Tibial artery (tissue), 4 donors: ENCODE results near the gene UFL1.

ENCODE experiments used
- DNase-seq, 2 donors: peaks; one replicate each; pipeline ENCODE4 v3.0.0-alpha.2; 2019
- H3K27ac ChIP-seq, 2 donors: fragments of 200-600 bp; sonication (generic) in 1 of 2; 1 replicate in 1 of 2; 2 replicates in 1 of 2; pipeline ENCODE4 v1.5.1; 2018 to 2019; ENCODE audit warnings: mild to moderate bottlenecking in 1 of 2
- H3K27me3 ChIP-seq, 2 donors: fragments of 200-600 bp; sonication (generic) in 1 of 2; one replicate each; pipeline versions ENCODE4 v1.5.1 to v1.6.0; 2016 to 2019
- H3K36me3 ChIP-seq, 3 donors: fragments of 200-600 bp; sonication (generic) in 2 of 3; one replicate each; pipeline ENCODE4 v1.5.1; 2016 to 2019; ENCODE audit warnings: mild to moderate bottlenecking in 2 of 3
- H3K4me1 ChIP-seq, 4 donors: fragments of 200-600 bp; sonication (generic) in 2 of 4; 1 replicate in 3 of 4; 2 replicates in 1 of 4; pipeline ENCODE4 v1.5.1; 2016 to 2019
- H3K4me3 ChIP-seq, 2 donors: fragments of 200-600 bp; sonication (generic) in 1 of 2; 1 replicate in 1 of 2; 2 replicates in 1 of 2; pipeline ENCODE4 v1.5.1; 2018 to 2019; ENCODE audit warnings: mild to moderate bottlenecking in 2 of 2
- H3K9me3 ChIP-seq, 3 donors: fragments of 200-600 bp; sonication (generic) in 1 of 3; one replicate each; pipeline ENCODE4 v1.5.1; 2016 to 2019
- intact Hi-C: fragments of 100-400 bp; cut with DNase I; formaldehyde crosslinking; loops from one replicate; pipeline ENCODE4 v1.15.0; 2023; ENCODE audit warnings: low total_unique reads
- TF ChIP-seq, protein P1 (sequence below), 2 experiments: fragments of 200-600 bp in 1 of 2; fragments of 450-650 bp in 1 of 2; IDR thresholded peaks; one replicate each; pipeline ENCODE4 v1.5.1; 2017 to 2019; ENCODE audit warnings: antibody characterized with exemption in 2 of 2, mild to moderate bottlenecking in 1 of 2, moderate library complexity in 1 of 2

UFL1 gene

DNA sequence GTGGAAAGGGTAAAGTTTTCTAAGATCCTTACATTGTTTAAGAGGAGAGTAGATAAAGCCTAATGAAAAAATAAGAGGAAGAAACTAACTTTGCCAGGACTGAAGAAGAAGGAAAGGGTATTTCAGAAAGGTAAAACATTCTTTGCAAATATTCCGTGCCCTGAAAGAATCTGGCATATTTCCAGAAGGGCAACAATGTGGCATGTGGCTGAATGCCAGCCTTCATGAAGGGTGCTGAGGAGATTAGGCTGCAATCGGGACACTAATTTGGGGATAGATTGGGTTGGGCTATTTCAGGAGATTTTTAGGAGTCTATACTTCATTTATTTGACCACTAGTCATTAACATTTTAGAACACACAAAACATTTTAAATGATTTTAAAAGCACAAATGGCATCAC, 16.2 kb upstream of the UFL1 start:
- Histone ChIP-seq H3K27ac (no peak overlapping the region), H3K4me1 (no peaks in the 10 kb centered on the region), H3K36me3 (peaks cover 4 to 38% (median 8%) of the 10 kb centered on the region in 3 donors), H3K9me3 (peaks cover 0 to 40% (median 0%) of the 10 kb centered on the region in 3 donors), H3K4me3 (no peak overlapping the region), H3K27me3 (no peaks in the 10 kb centered on the region)
- intact Hi-C loops, result no loop called here
- no peak for DNase-seq
- TF ChIP-seq, protein P1, sequence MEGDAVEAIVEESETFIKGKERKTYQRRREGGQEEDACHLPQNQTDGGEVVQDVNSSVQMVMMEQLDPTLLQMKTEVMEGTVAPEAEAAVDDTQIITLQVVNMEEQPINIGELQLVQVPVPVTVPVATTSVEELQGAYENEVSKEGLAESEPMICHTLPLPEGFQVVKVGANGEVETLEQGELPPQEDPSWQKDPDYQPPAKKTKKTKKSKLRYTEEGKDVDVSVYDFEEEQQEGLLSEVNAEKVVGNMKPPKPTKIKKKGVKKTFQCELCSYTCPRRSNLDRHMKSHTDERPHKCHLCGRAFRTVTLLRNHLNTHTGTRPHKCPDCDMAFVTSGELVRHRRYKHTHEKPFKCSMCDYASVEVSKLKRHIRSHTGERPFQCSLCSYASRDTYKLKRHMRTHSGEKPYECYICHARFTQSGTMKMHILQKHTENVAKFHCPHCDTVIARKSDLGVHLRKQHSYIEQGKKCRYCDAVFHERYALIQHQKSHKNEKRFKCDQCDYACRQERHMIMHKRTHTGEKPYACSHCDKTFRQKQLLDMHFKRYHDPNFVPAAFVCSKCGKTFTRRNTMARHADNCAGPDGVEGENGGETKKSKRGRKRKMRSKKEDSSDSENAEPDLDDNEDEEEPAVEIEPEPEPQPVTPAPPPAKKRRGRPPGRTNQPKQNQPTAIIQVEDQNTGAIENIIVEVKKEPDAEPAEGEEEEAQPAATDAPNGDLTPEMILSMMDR (IDR thresholded peaks at IDR 0.05), result no peak

GRCh38 chr6:96509281-96509680, 12.3 kb upstream of the UFL1 start:
- H3K36me3 ChIP-seq, result peaks cover 13 to 45% (median 14%) of the 10 kb centered on the region in 3 donors
- intact Hi-C loops, result no loop called here
- DNase-seq, result no peak
- no peaks in the 10 kb centered on the region for H3K27me3 ChIP-seq
- H3K9me3 ChIP-seq, result peaks cover 0 to 20% (median 0%) of the 10 kb centered on the region in 3 donors
- TF ChIP-seq, protein P1 (IDR thresholded peaks at IDR 0.05), result no peak
- H3K4me3 ChIP-seq, result no peak overlapping the region
- no peaks in the 10 kb centered on the region for H3K4me1 ChIP-seq
- H3K27ac ChIP-seq, result no peak overlapping the region

DNA sequence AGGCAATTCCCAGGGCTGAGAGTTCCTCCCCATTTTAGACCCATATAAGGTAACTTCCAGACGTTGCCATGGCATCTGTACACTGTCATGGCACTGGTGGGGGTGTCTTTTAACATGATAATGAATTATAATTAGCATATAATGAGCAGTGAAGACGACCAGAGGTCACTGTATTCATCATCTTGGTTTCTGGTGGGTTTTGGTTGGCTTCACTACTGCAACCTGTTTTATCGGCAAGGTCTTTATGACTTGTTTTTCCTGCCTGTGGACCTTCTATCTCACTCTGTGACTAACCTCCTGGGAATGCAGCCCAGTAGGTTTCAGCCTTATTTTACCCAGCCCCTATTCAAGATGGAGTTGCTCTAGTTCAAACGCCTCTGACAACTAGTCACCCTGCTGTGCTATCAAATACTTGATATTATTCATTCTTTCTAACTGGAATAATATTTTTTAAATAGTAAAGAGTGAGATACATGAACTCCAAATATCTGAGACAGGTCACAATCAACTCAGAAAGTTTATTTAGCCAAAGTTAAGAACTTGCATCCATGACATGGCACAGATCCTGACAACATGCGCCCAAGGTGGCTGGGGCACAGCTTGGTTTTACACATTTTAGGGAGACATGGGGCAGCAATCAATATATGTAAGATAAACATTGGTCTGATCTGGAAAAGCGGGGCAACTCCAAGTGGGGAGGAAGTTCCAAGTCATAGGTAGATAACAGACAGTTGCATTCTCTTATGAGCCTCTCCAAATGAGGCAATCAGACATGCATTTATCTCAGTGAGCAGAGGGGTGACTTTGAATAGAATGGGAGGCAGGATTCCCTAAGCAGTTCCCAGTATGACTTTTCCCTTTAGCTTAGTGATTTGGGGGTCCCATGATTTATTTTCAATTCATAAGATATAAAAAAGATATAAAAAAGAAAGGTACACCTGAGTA, 1.2 kb upstream of the UFL1 start:
- no peaks in the 10 kb centered on the region for H3K9me3 ChIP-seq
- H3K36me3 ChIP-seq, result peaks cover 2 to 4% (median 2%) of the 10 kb centered on the region in 3 donors
- TF ChIP-seq, protein P1 (IDR thresholded peaks at IDR 0.05), result no peak
- intact Hi-C loops, result loop anchor here (5.0 kb wide), 2 partner anchors 377 to 762 kb away; partner anchors contain the start of genes MMS22L and NDUFAF4
- H3K27me3 ChIP-seq, result no peaks in the 10 kb centered on the region
- H3K4me3 ChIP-seq, result peak overlapping the region; percentile 60 to 71
- peaks cover 0 to 26% (median 16%) of the 10 kb centered on the region in 4 donors for H3K4me1 ChIP-seq
- H3K27ac ChIP-seq, result peak overlapping the region in 1 of 2 donors; percentile 92
- DNase-seq, result no peak

DNA sequence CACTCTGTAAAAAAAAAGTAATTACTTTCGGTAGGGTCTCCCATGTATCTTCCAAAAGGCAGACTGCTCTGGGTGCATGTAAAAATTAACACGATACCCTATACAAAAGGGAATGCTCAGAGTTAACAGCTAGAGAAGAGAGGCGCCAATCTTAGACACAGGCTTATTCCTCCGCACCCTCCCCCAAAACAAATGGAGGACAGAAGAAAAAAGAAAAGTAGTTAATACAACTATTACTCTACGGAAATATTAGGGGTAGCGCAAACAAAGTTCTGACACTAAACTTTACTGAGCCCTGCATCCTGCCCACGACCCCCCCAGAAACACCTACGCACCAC, 331 bp upstream of the UFL1 start:
- Histone ChIP-seq H3K27me3 (no peaks in the 10 kb centered on the region), H3K4me1 (peaks cover 0 to 26% (median 16%) of the 10 kb centered on the region in 4 donors), H3K36me3 (peaks cover 10 to 12% (median 11%) of the 10 kb centered on the region in 3 donors), H3K4me3 (peak overlapping the region; percentile 60 to 71), H3K27ac (peak overlapping the region; percentile 85 to 92), H3K9me3 (no peaks in the 10 kb centered on the region)
- no peak for DNase-seq
- TF ChIP-seq, protein P1 (IDR thresholded peaks at IDR 0.05), result no peak
- intact Hi-C loops, result loop anchor here (5.0 kb wide), 2 partner anchors 376 to 761 kb away; partner anchors contain the start of genes MMS22L and NDUFAF4

GRCh38 chr6:96522465-96523009, 931 bp downstream of the UFL1 start:
- TF ChIP-seq, protein P1 (IDR thresholded peaks at IDR 0.05), result no peak
- H3K4me3 ChIP-seq, result peak overlapping the region; percentile 60 to 71
- peaks cover 11 to 21% (median 18%) of the 10 kb centered on the region in 3 donors for H3K36me3 ChIP-seq
- intact Hi-C loops, result loop anchor here (5.0 kb wide), 2 partner anchors 375 to 760 kb away; partner anchors contain the start of genes MMS22L and NDUFAF4
- no peaks in the 10 kb centered on the region for H3K9me3 ChIP-seq
- DNase-seq, result no peak
- no peaks in the 10 kb centered on the region for H3K27me3 ChIP-seq
- H3K27ac ChIP-seq, result peak overlapping the region; percentile 85 to 92
- peaks cover 0 to 26% (median 16%) of the 10 kb centered on the region in 4 donors for H3K4me1 ChIP-seq
